ENCODE measurements around the gene WNT11. TPM values are rescaled to one million over a fixed set of nuclear protein-coding genes. Genes with fewer than 3 reads are reported as not detected.

The WNT11 gene
- total RNA-seq, 2 donors from 2014 or later, result 0.53 to 0.62 TPM

DNA sequence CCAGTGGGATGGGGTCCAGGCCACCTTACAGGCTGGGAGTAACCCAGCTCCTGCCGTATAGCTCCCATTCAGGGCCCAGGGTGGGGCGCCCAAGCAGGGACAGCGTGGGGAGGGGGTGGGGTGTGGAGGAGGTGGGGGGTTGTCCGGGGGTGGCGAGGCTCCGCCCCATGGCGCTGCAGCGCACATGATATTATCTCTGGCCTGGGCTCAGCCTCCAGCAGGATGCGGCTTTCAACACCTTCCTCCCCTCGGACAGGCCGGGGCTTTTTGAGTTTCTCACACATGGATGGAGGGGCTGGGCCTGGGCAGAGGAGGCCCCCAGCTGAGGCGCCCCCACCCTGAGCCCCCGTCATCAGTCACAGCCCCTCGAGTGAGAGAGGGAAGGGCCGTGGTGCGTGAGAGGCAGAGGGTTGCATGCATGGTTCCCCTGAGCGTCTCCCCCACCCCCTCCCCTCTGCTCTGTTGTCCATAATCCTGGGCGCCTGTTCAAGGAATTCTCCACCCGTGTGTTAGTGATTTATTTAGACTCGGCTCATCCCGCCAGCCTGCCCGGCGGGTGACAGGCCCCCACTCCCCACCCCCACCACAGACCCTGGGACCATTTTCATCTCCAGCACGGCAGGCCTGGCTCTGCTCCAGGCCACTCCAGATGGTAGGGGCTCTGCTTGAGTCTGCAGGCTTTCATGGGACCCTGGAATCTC, 44.9 kb downstream of the WNT11 start:
- peaks cover 26% of the 10 kb centered on the region for H3K27me3 Mint-ChIP-seq (ENCODE audit: insufficient read depth)
- no peaks in the 10 kb centered on the region for H3K9me3 Mint-ChIP-seq
- DNase-seq, result no peak
- Histone ChIP-seq H3K9ac (ENCODE audit: extremely low read depth, low read length, poor library complexity, severe bottlenecking) (no peak overlapping the region), H3K4me1 (ENCODE audit: control insufficient read depth, insufficient read depth, low read length) (no peaks in the 10 kb centered on the region), H3K27ac (ENCODE audit: low read depth, low read length) (no peak overlapping the region), H3K9me3 (ENCODE audit: control insufficient read depth, low read length) (no peaks in the 10 kb centered on the region), H3K27me3 (ENCODE audit: control insufficient read depth, insufficient read depth, low read length, poor library complexity, severe bottlenecking) (no peaks in the 10 kb centered on the region), H3K4me3 (ENCODE audit: low read length) (no peak overlapping the region), H3K36me3 (ENCODE audit: control insufficient read depth, insufficient read depth, low read length) (no peaks in the 10 kb centered on the region)
- no peak overlapping the region for H3K27ac Mint-ChIP-seq
- H3K4me3 Mint-ChIP-seq, result no peak overlapping the region
- H3K4me1 Mint-ChIP-seq, result peaks cover 2% of the 10 kb centered on the region
- H3K36me3 Mint-ChIP-seq (ENCODE audit: low read depth), result no peaks in the 10 kb centered on the region
- TF ChIP-seq, protein P1, sequence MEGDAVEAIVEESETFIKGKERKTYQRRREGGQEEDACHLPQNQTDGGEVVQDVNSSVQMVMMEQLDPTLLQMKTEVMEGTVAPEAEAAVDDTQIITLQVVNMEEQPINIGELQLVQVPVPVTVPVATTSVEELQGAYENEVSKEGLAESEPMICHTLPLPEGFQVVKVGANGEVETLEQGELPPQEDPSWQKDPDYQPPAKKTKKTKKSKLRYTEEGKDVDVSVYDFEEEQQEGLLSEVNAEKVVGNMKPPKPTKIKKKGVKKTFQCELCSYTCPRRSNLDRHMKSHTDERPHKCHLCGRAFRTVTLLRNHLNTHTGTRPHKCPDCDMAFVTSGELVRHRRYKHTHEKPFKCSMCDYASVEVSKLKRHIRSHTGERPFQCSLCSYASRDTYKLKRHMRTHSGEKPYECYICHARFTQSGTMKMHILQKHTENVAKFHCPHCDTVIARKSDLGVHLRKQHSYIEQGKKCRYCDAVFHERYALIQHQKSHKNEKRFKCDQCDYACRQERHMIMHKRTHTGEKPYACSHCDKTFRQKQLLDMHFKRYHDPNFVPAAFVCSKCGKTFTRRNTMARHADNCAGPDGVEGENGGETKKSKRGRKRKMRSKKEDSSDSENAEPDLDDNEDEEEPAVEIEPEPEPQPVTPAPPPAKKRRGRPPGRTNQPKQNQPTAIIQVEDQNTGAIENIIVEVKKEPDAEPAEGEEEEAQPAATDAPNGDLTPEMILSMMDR (conservative IDR thresholded peaks at IDR 0.05), result no peak
- WGBS, 2 experiments (ENCODE audit: insufficient coverage in 1 of 2, insufficient read length in 1 of 2), result 86 to 87% methylated on average over 8 to 23 of the region's 24 CpGs

DNA sequence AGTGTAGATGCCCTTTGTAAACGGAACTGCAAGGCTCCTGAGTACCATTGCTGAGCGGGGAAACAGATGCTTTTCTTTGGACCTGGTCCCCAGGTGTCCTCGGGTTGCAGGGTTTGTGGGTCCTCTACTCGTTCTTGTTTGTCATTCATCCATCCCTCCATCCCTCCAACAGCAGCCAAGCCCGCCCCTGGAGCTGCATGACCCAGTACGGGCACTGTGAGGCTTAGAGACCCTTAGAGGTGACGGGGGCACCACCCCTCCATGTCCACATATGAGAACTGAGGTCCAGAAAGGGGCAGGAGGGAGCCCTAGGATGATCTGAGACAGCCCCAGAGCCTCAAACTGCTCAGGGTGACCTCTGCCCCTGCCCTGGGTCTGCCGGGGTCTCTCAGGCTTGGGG, 45.4 kb downstream of the WNT11 start:
- H3K4me3 Mint-ChIP-seq, result no peak overlapping the region
- no peaks in the 10 kb centered on the region for H3K9me3 Mint-ChIP-seq
- TF ChIP-seq, protein P1 (conservative IDR thresholded peaks at IDR 0.05), result no peak
- peaks cover 2% of the 10 kb centered on the region for H3K4me1 Mint-ChIP-seq
- H3K36me3 Mint-ChIP-seq (ENCODE audit: low read depth), result no peaks in the 10 kb centered on the region
- Histone ChIP-seq H3K36me3 (ENCODE audit: control insufficient read depth, insufficient read depth, low read length) (no peaks in the 10 kb centered on the region), H3K9ac (ENCODE audit: extremely low read depth, low read length, poor library complexity, severe bottlenecking) (no peak overlapping the region), H3K27me3 (ENCODE audit: control insufficient read depth, insufficient read depth, low read length, poor library complexity, severe bottlenecking) (peaks cover under 1% of the 10 kb centered on the region), H3K4me3 (ENCODE audit: low read length) (no peak overlapping the region), H3K27ac (ENCODE audit: low read depth, low read length) (no peak overlapping the region), H3K4me1 (ENCODE audit: control insufficient read depth, insufficient read depth, low read length) (no peaks in the 10 kb centered on the region), H3K9me3 (ENCODE audit: control insufficient read depth, low read length) (no peaks in the 10 kb centered on the region)
- 80 to 84% methylated on average over 2 to 8 of the region's 8 CpGs for WGBS, 2 experiments (ENCODE audit: insufficient coverage in 1 of 2, insufficient read length in 1 of 2)
- H3K27ac Mint-ChIP-seq, result no peak overlapping the region
- no peak for DNase-seq
- H3K27me3 Mint-ChIP-seq (ENCODE audit: insufficient read depth), result peaks cover 25% of the 10 kb centered on the region

DNA sequence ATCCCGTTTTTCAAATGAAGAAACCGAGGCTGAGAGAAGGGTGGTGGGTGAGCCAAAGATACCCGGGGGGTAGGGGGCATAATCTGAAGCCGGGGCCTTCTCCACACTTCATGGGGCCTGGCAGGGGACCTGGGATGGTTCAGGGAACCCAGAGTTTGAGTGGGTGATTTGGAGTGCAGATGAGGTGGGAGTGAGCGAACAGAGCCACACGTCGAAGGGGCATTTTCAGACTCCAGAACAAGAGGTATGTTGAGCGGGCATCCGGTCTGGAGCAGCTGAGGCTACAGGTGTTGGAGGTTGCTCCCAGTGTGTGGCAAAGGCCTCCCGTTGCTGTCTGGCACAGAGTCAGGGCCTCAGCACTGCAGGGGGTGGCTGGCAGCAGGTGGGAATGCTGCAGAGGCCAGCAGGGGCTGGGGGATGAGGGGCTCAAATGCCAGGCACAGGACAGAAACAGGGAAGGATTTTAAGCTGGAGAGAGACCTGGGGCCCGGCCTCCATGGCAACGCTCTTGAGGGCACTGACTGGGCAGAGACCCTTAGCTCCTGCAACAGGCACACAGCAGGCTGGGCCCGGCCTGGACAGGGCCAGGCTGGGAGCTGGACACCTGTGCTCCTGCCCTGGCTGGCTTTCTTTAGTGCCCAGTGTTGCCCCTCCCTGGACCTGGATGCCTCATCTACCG, 46.2 kb downstream of the WNT11 start:
- no peak overlapping the region for H3K27ac Mint-ChIP-seq
- DNase-seq, result no peak
- peaks cover 2% of the 10 kb centered on the region for H3K4me1 Mint-ChIP-seq
- WGBS, 2 experiments (ENCODE audit: insufficient coverage in 1 of 2, insufficient read length in 1 of 2), result 84 to 88% methylated on average over 10 to 14 of the region's 14 CpGs
- no peak overlapping the region for H3K4me3 Mint-ChIP-seq
- Histone ChIP-seq H3K4me1 (ENCODE audit: control insufficient read depth, insufficient read depth, low read length) (no peaks in the 10 kb centered on the region), H3K4me3 (ENCODE audit: low read length) (no peak overlapping the region), H3K9ac (ENCODE audit: extremely low read depth, low read length, poor library complexity, severe bottlenecking) (no peak overlapping the region), H3K27ac (ENCODE audit: low read depth, low read length) (no peak overlapping the region), H3K27me3 (ENCODE audit: control insufficient read depth, insufficient read depth, low read length, poor library complexity, severe bottlenecking) (peaks cover 8% of the 10 kb centered on the region), H3K36me3 (ENCODE audit: control insufficient read depth, insufficient read depth, low read length) (no peaks in the 10 kb centered on the region), H3K9me3 (ENCODE audit: control insufficient read depth, low read length) (no peaks in the 10 kb centered on the region)
- H3K36me3 Mint-ChIP-seq (ENCODE audit: low read depth), result no peaks in the 10 kb centered on the region
- peaks cover 27% of the 10 kb centered on the region for H3K27me3 Mint-ChIP-seq (ENCODE audit: insufficient read depth)
- no peaks in the 10 kb centered on the region for H3K9me3 Mint-ChIP-seq
- TF ChIP-seq, protein P1 (conservative IDR thresholded peaks at IDR 0.05), result no peak

All from endodermal cell (in vitro differentiated cells).